GF-D8 (cell line): ENCODE results near the gene CD36.
"Not testable (repeated sequence)": the region's sequence is repeated elsewhere in the genome, so short reads cannot be mapped to it uniquely, and the experiment has no call there.

Experiments used
- DNase-seq: peaks from one replicate; lab custom pipeline; 2025; lab: John Stamatoyannopoulos, UW

Gene CD36

DNA sequence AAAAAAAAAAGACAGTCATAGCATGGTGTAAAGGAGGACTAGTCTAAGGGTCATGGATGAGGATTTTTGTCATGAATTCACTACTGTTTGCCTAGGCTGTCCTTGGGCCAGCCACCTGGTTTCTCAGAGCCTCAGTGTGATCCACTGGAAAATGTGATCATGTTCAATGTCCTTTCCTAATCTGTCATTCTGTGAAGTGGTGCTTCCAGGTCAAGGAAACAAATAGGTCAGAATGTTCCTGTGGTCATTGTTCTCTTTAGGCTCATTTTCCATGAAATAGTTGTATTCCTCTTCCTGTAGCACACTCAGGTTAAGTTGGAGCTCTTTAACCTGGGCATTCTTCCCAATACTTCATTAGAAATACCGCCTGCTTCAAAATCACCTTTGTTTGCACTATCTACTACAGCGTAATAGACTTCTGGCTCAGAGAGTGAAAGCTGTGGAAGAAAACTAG lies 16.5 kb downstream of the CD36 start:
- no peak for DNase-seq

DNA sequence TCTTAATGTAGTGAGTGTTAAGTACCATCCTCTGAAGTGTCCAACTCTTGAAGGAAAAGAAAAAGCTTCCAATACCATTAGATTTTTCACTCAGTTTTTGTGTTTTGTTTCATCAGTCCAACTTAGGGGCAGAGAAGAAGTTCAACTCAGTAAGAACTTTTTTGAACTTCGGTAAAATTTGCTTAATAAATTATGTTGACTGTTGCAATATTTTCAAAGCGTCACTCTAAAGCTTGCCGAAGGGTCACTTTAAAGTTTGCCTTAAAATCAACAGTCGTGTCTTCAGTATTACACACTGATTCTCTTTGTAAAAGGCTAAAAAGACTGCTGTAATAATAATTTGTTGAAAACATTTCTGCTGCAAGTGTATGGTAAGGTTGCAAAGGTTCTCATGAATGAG lies 17.6 kb downstream of the CD36 start:
- no peak for DNase-seq

- no peak for DNase-seq
Observed at GRCh38 chr7:80659120-80660055, 20.9 kb downstream of the CD36 start.

GRCh38 chr7:80660939-80661338 lies 22.5 kb downstream of the CD36 start:
- no peak for DNase-seq

DNA sequence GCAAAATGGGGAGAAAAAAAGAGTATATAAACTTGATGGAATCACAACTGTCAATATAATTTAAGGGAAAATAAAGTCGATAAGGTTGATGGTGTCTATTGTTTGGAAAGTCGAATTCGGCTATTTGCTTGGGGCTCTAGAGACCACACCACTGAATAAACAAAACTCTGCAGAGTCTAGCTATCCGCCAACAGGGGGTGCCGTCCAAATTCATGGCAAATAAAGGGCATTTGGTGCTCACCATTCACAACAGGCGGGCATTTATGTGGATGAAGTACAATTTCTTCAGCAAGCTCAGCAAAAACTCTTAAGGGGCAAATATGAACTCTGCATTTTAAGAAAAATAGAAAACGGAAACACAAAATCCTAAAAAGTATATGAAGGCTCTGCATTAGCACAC lies 23.3 kb downstream of the CD36 start:
- DNase-seq = no peak

- DNase-seq = no peak
Observed at GRCh38 chr7:80662252-80662651, 23.8 kb downstream of the CD36 start.

DNA sequence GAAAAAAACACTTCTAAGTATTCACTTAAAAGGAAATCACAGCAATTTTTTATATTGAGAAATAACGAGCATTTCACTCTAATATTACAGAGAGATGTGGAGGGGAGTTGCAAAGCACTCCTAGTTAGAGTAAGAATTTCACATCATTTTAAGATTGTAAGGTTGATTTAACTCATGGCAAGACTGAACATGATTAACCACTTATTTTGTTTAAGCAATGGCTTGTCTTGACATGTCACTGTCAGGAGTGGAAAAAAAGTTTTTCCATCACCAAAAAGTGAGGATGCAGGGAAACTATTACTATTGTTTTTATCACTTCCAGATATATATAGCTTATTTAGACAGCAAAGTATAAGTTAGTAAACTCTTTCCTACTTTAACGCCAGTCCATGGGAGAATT lies 27.1 kb downstream of the CD36 start:
- DNase-seq = no peak

DNA sequence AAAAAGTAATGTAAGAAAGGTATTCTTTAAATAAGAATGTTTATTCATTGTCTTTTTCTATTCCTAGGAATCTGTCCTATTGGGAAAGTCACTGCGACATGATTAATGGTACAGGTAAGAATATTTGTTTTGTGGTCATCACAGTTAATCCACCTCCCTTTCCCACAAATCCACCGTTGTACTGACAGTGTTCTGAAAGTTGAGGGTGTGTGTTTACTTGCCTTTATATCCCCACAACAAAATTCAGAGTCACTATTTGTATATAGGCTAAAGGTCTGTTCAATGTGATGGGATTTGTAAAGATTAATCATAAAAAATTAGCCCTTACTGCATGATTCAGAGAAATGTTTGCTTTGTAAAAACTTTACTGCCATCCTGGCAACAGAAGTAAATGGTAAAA lies 27.9 kb downstream of the CD36 start:
- no peak for DNase-seq

DNA sequence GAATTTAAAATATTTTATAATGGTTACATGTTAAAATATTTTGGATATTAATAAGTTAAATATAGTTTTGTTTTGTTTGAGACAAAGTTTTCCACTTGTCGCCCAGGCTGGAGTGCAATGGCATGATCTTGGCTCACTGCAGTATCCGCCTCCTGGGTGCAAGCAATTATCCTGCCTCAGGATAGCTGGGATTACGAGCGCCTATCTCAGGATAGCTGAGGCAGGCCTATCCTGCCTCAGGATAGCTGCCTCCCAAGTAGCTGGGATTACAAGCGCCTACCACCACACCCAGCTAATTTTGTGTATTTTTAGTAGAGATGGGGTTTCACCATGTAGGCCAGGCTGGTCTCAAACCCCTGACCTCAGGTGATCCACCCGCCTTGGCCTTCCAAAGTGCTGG lies 30.9 kb downstream of the CD36 start:
- not testable (repeated sequence) for DNase-seq

GRCh38 chr7:80671744-80672143 lies 33.3 kb downstream of the CD36 start:
- DNase-seq = no peak

DNA sequence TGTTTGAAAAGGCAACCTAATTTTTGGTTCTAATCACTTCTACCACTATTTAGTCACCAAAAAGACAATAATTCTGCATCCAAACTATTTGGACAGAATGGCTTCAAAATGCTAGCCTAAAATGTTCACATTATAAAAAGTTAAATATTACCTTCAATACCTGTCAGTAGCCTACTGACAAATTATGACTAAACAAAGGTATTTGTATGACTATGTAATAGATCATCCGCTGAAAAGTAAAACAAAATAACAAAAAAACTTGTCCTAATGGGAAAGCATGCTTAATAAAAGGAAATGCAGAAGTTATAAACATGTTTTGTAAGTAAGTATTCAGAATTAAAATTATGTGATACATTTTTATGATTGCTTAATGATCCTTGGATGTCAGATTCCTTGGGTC lies 36.6 kb downstream of the CD36 start:
- no peak for DNase-seq

- DNase-seq = no peak
Observed at GRCh38 chr7:80676404-80676803, 38.0 kb downstream of the CD36 start.

DNA sequence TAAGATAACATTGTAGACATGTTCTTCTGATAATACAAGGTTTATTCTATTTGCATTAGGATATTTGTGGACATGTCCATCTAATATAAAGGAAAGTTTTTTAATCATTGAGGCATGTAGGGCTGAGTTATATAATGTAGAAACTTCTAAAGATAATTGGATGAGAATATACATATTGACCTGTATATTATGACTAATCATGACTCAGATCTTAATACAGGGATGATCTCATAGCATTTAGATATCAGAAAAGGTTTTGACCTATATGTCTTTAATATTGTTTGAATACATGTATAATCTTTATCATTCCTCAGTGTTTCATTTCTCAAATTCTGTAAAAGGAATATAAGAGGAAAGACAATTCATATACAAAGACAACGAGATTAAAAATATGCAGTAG lies 39.2 kb downstream of the CD36 start:
- no peak for DNase-seq

GRCh38 chr7:80678707-80679106 lies 40.3 kb downstream of the CD36 start:
- no peak for DNase-seq

- DNase-seq = no peak
Observed at GRCh38 chr7:80679921-80680907, 41.8 kb downstream of the CD36 start.

DNA sequence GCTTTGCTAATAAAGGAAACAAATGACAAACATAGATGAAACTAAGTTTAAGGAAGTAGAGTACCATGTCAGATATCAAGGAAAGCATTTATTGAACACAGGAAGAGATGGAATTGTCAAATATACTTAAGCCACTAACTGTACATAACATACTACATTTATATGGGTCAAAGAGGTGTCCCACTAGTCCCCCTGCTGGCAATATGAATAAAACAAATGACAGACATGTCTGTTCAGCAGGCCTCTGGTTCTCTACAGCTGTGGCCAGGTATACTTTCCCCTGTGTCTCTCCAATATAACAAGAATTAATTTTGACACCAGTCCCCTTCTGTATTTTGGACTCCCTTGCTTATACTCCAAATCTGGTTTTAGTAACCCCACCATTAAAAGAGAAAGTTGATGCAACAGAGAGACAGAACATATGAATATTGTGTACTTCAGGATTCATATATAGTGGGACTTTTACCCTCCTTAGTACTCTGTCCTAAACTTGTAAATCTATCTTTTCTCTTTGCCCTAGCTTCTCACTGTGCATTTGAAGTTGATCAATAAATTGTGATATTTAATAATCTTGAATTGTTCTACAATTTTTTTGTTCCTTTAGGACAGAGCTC lies 42.9 kb downstream of the CD36 start:
- DNase-seq = no peak

DNA sequence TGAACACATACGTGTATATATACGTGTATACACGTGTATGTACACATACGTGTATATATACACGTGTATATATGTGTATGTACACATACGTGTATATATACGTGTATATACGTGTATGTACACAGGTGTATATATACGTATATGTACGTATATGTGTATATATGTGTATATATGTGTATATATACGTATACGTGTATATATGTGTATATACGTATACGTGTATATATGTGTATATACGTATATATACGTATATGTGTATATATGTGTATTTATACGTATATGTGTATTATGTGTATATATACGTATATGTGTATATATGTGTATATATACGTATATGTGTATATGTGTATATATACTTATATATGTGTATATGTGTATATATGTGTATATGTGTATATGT lies 44.3 kb downstream of the CD36 start:
- DNase-seq = no peak

DNA sequence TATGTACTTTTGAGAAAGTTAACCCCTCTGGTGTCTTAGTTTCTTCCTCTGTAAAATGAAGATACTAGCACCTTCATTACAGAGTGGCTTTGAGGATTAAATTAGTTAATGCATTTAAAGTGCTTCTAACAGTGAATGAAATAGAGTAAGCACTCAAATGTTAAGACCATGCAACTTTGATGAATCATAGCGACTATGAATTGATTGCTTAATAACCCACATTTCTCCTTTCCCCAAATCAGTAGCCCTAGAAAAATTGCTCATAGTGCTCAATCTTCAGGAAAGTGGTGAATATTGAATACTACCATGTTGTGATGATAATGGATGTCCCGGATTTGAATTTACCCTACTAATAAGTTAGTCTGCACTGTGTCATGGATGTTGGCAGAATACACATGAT lies 48.1 kb downstream of the CD36 start:
- no peak for DNase-seq

GRCh38 chr7:80699045-80699638 lies 60.7 kb downstream of the CD36 start:
- DNase-seq = no peak

- no peak for DNase-seq
Observed at GRCh38 chr7:80699721-80700256, 61.3 kb downstream of the CD36 start.

GRCh38 chr7:80703272-80703671 lies 64.8 kb downstream of the CD36 start:
- DNase-seq = no peak
